Naive thymus-derived CD8-positive, alpha-beta T cell (primary cell): ENCODE measurements around the gene TMEM232. TPM values are rescaled to one million over a fixed set of nuclear protein-coding genes. Genes with fewer than 3 reads are reported as not detected.
"Not testable (repeated sequence)": the region's sequence is repeated elsewhere in the genome, so short reads cannot be mapped to it uniquely, and the experiment has no call there.

Experiments used
- ATAC-seq, 2 donors: fragments of 150-1000 bp; cut with Tn5 transposase in 1 of 2; sonication (Bioruptor Pico), chemical (Tn5 transposase) in 1 of 2; 1 replicate in 1 of 2; 2 replicates in 1 of 2; pipeline ENCODE4 v1.10.0; 2021; ENCODE audit warnings: mild to moderate bottlenecking in 2 of 2, moderate library complexity in 2 of 2
- POLR2A ChIA-PET: fragments of 350-600 bp; sonication (Branson Sonifier 250); formaldehyde crosslinking; loops from one replicate; lab custom pipeline; 2021; ENCODE audit warnings: antibody characterized with exemption; lab: Charles Lee
- DNase-seq, 10 donors: peaks; one replicate each; pipeline versions ENCODE4 v3.0.0 to v3.0.0-alpha.2; 2020 to 2022
- H3K27ac Mint-ChIP-seq, 10 donors: one replicate each; pipeline ENCODE4 v1.8.0; 2020 to 2022; ENCODE audit warnings: mild to moderate bottlenecking in 10 of 10, mixed read lengths in 10 of 10, moderate library complexity in 4 of 10, inconsistent platforms in 1 of 10
- H3K27me3 Mint-ChIP-seq, 5 donors: one replicate each; pipeline ENCODE4 v1.8.0; 2021 to 2022; ENCODE audit warnings: mixed read lengths in 5 of 5
- H3K36me3 Mint-ChIP-seq, 3 donors: one replicate each; pipeline ENCODE4 v1.8.0; 2020 to 2022; ENCODE audit warnings: mixed read lengths in 3 of 3, mild to moderate bottlenecking in 2 of 3, inconsistent platforms in 1 of 3
- H3K4me1 Mint-ChIP-seq, 4 donors: one replicate each; pipeline ENCODE4 v1.8.0; 2021 to 2022; ENCODE audit warnings: mixed read lengths in 4 of 4
- H3K4me3 Mint-ChIP-seq, 10 donors: one replicate each; pipeline ENCODE4 v1.8.0; 2020 to 2022; ENCODE audit warnings: mild to moderate bottlenecking in 10 of 10, mixed read lengths in 10 of 10, moderate library complexity in 6 of 10, inconsistent platforms in 1 of 10
- H3K9me3 Mint-ChIP-seq, 9 donors: one replicate each; pipeline ENCODE4 v1.8.0; 2020 to 2022; ENCODE audit warnings: mixed read lengths in 9 of 9, mild to moderate bottlenecking in 3 of 9, inconsistent platforms in 1 of 9, moderate library complexity in 1 of 9
- polyA plus RNA-seq, 3 donors: library from polyadenylated mRNA; unstranded; fragments of 300-500 nt; fragmentation: Illumina TruSeq; gene quantifications; one replicate each; pipeline ENCODE4 v1.2.3, GENCODE V29; 2021
- total RNA-seq, 8 experiments: library from RNA in 2 of 8; stranded (reverse) in 2 of 8; gene quantifications; one replicate each; pipeline ENCODE4 v1.2.3 and lab custom pipeline; 2021 to 2026

The TMEM232 gene
- total and polyA plus RNA-seq, 5 experiments from 2014 or later: 0.88 to 2.6 (median 1.4) TPM; not detected in 1

- H3K9me3 Mint-ChIP-seq: no peaks in the 10 kb centered on the region
- POLR2A ChIA-PET: no interaction called here
- ATAC-seq: no peak
- H3K27ac Mint-ChIP-seq: no peak overlapping the region
- no peak overlapping the region for H3K4me3 Mint-ChIP-seq
- H3K36me3 Mint-ChIP-seq: no peaks in the 10 kb centered on the region
- no peaks in the 10 kb centered on the region for H3K4me1 Mint-ChIP-seq
- peaks cover 0 to 3% (median 0%) of the 10 kb centered on the region in 5 donors for H3K27me3 Mint-ChIP-seq
- no peak for DNase-seq
Observed at GRCh38 chr5:110542949-110543348, 183.5 kb downstream of the TMEM232 start.

- ATAC-seq (no peak), DNase-seq (no peak)
- H3K4me3 Mint-ChIP-seq: no peak overlapping the region
- H3K36me3 Mint-ChIP-seq: no peaks in the 10 kb centered on the region
- no peaks in the 10 kb centered on the region for H3K4me1 Mint-ChIP-seq
- no peaks in the 10 kb centered on the region for H3K27me3 Mint-ChIP-seq
- POLR2A ChIA-PET: no interaction called here
- no peaks in the 10 kb centered on the region for H3K9me3 Mint-ChIP-seq
- no peak overlapping the region for H3K27ac Mint-ChIP-seq
Observed at GRCh38 chr5:110536120-110537115, 190.1 kb downstream of the TMEM232 start.

GRCh38 chr5:110535146-110535545, 191.3 kb downstream of the TMEM232 start:
- H3K4me1 Mint-ChIP-seq, H3K36me3 Mint-ChIP-seq, H3K9me3 Mint-ChIP-seq: not testable (repeated sequence)

GRCh38 chr5:110525762-110526161, 200.7 kb downstream of the TMEM232 start:
- ATAC-seq: no peak
- POLR2A ChIA-PET: no interaction called here
- no peaks in the 10 kb centered on the region for H3K4me1 Mint-ChIP-seq
- H3K36me3 Mint-ChIP-seq: peaks cover 0 to 7% (median 4%) of the 10 kb centered on the region in 3 donors
- H3K27me3 Mint-ChIP-seq: peaks cover 0 to 4% (median 0%) of the 10 kb centered on the region in 5 donors
- H3K27ac Mint-ChIP-seq: no peak overlapping the region
- H3K4me3 Mint-ChIP-seq: no peak overlapping the region
- H3K9me3 Mint-ChIP-seq: peaks cover 0 to 13% (median 5%) of the 10 kb centered on the region in 9 donors
- no peak for DNase-seq

More at GRCh38 chr5:110535146-110535545, 191.3 kb downstream of the TMEM232 start:
- H3K27ac Mint-ChIP-seq, H3K27me3 Mint-ChIP-seq, ATAC-seq, POLR2A ChIA-PET, H3K4me3 Mint-ChIP-seq, DNase-seq: not testable (repeated sequence)

GRCh38 chr5:110517396-110517795, 209.1 kb downstream of the TMEM232 start:
- no peak overlapping the region for H3K4me3 Mint-ChIP-seq
- peaks cover 0 to 15% (median 5%) of the 10 kb centered on the region in 9 donors for H3K9me3 Mint-ChIP-seq
- ATAC-seq: no peak
- no peak overlapping the region for H3K27ac Mint-ChIP-seq
- peaks cover 0 to 25% (median 0%) of the 10 kb centered on the region in 5 donors for H3K27me3 Mint-ChIP-seq
- no peak for DNase-seq
- POLR2A ChIA-PET: no interaction called here
- H3K36me3 Mint-ChIP-seq: peaks cover 0 to 4% (median 3%) of the 10 kb centered on the region in 3 donors
- H3K4me1 Mint-ChIP-seq: no peaks in the 10 kb centered on the region

GRCh38 chr5:110514030-110514429, 212.4 kb downstream of the TMEM232 start:
- POLR2A ChIA-PET: no interaction called here
- no peaks in the 10 kb centered on the region for H3K4me1 Mint-ChIP-seq
- H3K27me3 Mint-ChIP-seq: peaks cover 0 to 31% (median 4%) of the 10 kb centered on the region in 5 donors
- no peaks in the 10 kb centered on the region for H3K36me3 Mint-ChIP-seq
- ATAC-seq (no peak), DNase-seq (no peak)
- no peak overlapping the region for H3K4me3 Mint-ChIP-seq
- H3K9me3 Mint-ChIP-seq: no peaks in the 10 kb centered on the region
- no peak overlapping the region for H3K27ac Mint-ChIP-seq

- DNase-seq: no peak
- POLR2A ChIA-PET: no interaction called here
- H3K27me3 Mint-ChIP-seq: peaks cover 0 to 22% (median 4%) of the 10 kb centered on the region in 5 donors
Observed at GRCh38 chr5:110512266-110512665, 214.2 kb downstream of the TMEM232 start.

GRCh38 chr5:110510146-110510545, 216.3 kb downstream of the TMEM232 start:
- Mint-ChIP-seq H3K9me3 (no peaks in the 10 kb centered on the region), H3K27ac (no peak overlapping the region), H3K27me3 (peaks cover 0 to 22% (median 4%) of the 10 kb centered on the region in 5 donors), H3K4me3 (no peak overlapping the region), H3K36me3 (no peaks in the 10 kb centered on the region), H3K4me1 (no peaks in the 10 kb centered on the region)
- DNase-seq (no peak), ATAC-seq (no peak)
- POLR2A ChIA-PET: no interaction called here

More at GRCh38 chr5:110512266-110512665, 214.2 kb downstream of the TMEM232 start:
- H3K4me3 Mint-ChIP-seq: no peak overlapping the region
- no peaks in the 10 kb centered on the region for H3K4me1 Mint-ChIP-seq
- ATAC-seq: no peak
- H3K27ac Mint-ChIP-seq: no peak overlapping the region
- no peaks in the 10 kb centered on the region for H3K36me3 Mint-ChIP-seq
- no peaks in the 10 kb centered on the region for H3K9me3 Mint-ChIP-seq

GRCh38 chr5:110507972-110508371, 218.5 kb downstream of the TMEM232 start:
- peaks cover 0 to 19% (median 3%) of the 10 kb centered on the region in 5 donors for H3K27me3 Mint-ChIP-seq
- H3K27ac Mint-ChIP-seq: no peak overlapping the region

GRCh38 chr5:110506378-110506777, 220.1 kb downstream of the TMEM232 start:
- ATAC-seq (no peak), DNase-seq (no peak)
- Mint-ChIP-seq H3K27me3 (peaks cover 0 to 14% (median 3%) of the 10 kb centered on the region in 5 donors), H3K27ac (no peak overlapping the region), H3K9me3 (no peaks in the 10 kb centered on the region), H3K4me1 (no peaks in the 10 kb centered on the region), H3K4me3 (no peak overlapping the region), H3K36me3 (no peaks in the 10 kb centered on the region)
- POLR2A ChIA-PET: no interaction called here

More at GRCh38 chr5:110507972-110508371, 218.5 kb downstream of the TMEM232 start:
- H3K4me1 Mint-ChIP-seq: no peaks in the 10 kb centered on the region
- no peaks in the 10 kb centered on the region for H3K9me3 Mint-ChIP-seq
- ATAC-seq: no peak
- DNase-seq: no peak
- H3K36me3 Mint-ChIP-seq: no peaks in the 10 kb centered on the region
- POLR2A ChIA-PET: no interaction called here
- no peak overlapping the region for H3K4me3 Mint-ChIP-seq

- peaks cover 0 to 2% (median 0%) of the 10 kb centered on the region in 5 donors for H3K27me3 Mint-ChIP-seq
- H3K4me1 Mint-ChIP-seq: no peaks in the 10 kb centered on the region
- POLR2A ChIA-PET: no interaction called here
- no peak overlapping the region for H3K27ac Mint-ChIP-seq
- DNase-seq (no peak), ATAC-seq (no peak)
- no peaks in the 10 kb centered on the region for H3K36me3 Mint-ChIP-seq
- H3K9me3 Mint-ChIP-seq: peaks cover 0 to 4% (median 0%) of the 10 kb centered on the region in 9 donors
- H3K4me3 Mint-ChIP-seq: no peak overlapping the region
Observed at GRCh38 chr5:110496276-110496675, 230.2 kb downstream of the TMEM232 start.

GRCh38 chr5:110492446-110492845, 234.0 kb downstream of the TMEM232 start:
- peaks cover 0 to 7% (median 2%) of the 10 kb centered on the region in 5 donors for H3K27me3 Mint-ChIP-seq
- peaks cover 0 to 9% (median 0%) of the 10 kb centered on the region in 9 donors for H3K9me3 Mint-ChIP-seq
- no peak for DNase-seq
- peaks cover 0 to 2% (median 0%) of the 10 kb centered on the region in 3 donors for H3K36me3 Mint-ChIP-seq
- H3K4me1 Mint-ChIP-seq: no peaks in the 10 kb centered on the region
- ATAC-seq: no peak
- POLR2A ChIA-PET: no interaction called here
- H3K27ac Mint-ChIP-seq: no peak overlapping the region
- H3K4me3 Mint-ChIP-seq: no peak overlapping the region

- Mint-ChIP-seq H3K4me3 (no peak overlapping the region), H3K4me1 (no peaks in the 10 kb centered on the region), H3K27me3 (peaks cover 0 to 3% (median 0%) of the 10 kb centered on the region in 5 donors), H3K9me3 (peaks cover 1 to 26% (median 11%) of the 10 kb centered on the region in 9 donors), H3K36me3 (peaks cover 0 to 11% (median 0%) of the 10 kb centered on the region in 3 donors), H3K27ac (no peak overlapping the region)
- POLR2A ChIA-PET: no interaction called here
- no peak for ATAC-seq
- DNase-seq: no peak
Observed at GRCh38 chr5:110478895-110479294, 247.6 kb downstream of the TMEM232 start.
